OCI-LY3 (cell line): Measurements from ENCODE around the gene ANKRD13D.

ENCODE experiments used
- H2AFZ ChIP-seq: fragments of 200-600, 300-600 bp; shearing (Covaris generic); 2 replicates; pipeline ENCODE4 v1.6.0; 2014; ENCODE audit warnings: antibody characterized with exemption, low read depth, low read length
- H3K27ac ChIP-seq: fragments of 200-600, 300-600 bp; sonication (generic); 2 replicates; pipeline ENCODE4 v1.5.1; 2014; ENCODE audit warnings: mild to moderate bottlenecking, low read length, moderate library complexity, mixed read lengths
- H3K27me3 ChIP-seq: fragments of 200-600, 300-600 bp; sonication (generic); 2 replicates; pipeline ENCODE4 v1.6.1; 2014; ENCODE audit warnings: low read depth, low read length, mixed read lengths
- H3K36me3 ChIP-seq: fragments of 200-600, 300-600 bp; sonication (generic); replicated peaks from 2 replicates; pipeline ENCODE3; 2014; ENCODE audit warnings: low read depth, low read length, mixed read lengths
- H3K4me1 ChIP-seq: fragments of 300-600, 200-600 bp; sonication (generic); 2 replicates; pipeline ENCODE4 v1.6.1; 2014; ENCODE audit warnings: low read length, mixed read lengths
- H3K4me2 ChIP-seq: fragments of 200-600, 300-600 bp; sonication (generic); 2 replicates; pipeline ENCODE4 v1.6.1; 2014; ENCODE audit warnings: low read length, mixed read lengths
- H3K4me3 ChIP-seq: fragments of 300-600, 200-600 bp; sonication (generic); 2 replicates; pipeline ENCODE4 v1.5.1; 2014; ENCODE audit warnings: antibody characterized with exemption, mild to moderate bottlenecking, low read length, moderate library complexity
- H3K79me2 ChIP-seq: fragments of 300-600, 200-600 bp; shearing (Covaris generic); 2 replicates; pipeline ENCODE4 v1.6.1; 2014; ENCODE audit warnings: mild to moderate bottlenecking, low read length, mixed read lengths
- H3K9ac ChIP-seq: fragments of 300-600, 200-600 bp; shearing (Covaris generic); 2 replicates; pipeline ENCODE4 v1.6.0; 2014; ENCODE audit warnings: mild to moderate bottlenecking, low read length, moderate library complexity
- H3K9me3 ChIP-seq: fragments of 200-600, 300-600 bp; shearing (Covaris generic); 2 replicates; pipeline ENCODE4 v1.6.1; 2014; ENCODE audit warnings: low read length, mixed read lengths; ENCODE audit not compliant: insufficient read depth
- H4K20me1 ChIP-seq: fragments of 200-600, 300-600 bp; sonication (generic); 2 replicates; pipeline ENCODE4 v1.6.1; 2016; ENCODE audit warnings: low read length, mixed read lengths; ENCODE audit not compliant: insufficient read depth
- EZH2phosphoT487 ChIP-seq: fragments of 200-600 bp; shearing (Covaris generic); IDR thresholded peaks from 2 replicates; pipeline ENCODE4 v1.6.1; 2018; ENCODE audit warnings: antibody characterized with exemption, mixed run types, low read depth
- TF ChIP-seq, protein P1 (sequence below): fragments of 200-600, 300-600 bp; sonication (generic); IDR thresholded peaks from 2 replicates; pipeline ENCODE4 v1.5.1; 2014; ENCODE audit warnings: antibody characterized with exemption, low read length, low read depth

Gene ANKRD13D

DNA sequence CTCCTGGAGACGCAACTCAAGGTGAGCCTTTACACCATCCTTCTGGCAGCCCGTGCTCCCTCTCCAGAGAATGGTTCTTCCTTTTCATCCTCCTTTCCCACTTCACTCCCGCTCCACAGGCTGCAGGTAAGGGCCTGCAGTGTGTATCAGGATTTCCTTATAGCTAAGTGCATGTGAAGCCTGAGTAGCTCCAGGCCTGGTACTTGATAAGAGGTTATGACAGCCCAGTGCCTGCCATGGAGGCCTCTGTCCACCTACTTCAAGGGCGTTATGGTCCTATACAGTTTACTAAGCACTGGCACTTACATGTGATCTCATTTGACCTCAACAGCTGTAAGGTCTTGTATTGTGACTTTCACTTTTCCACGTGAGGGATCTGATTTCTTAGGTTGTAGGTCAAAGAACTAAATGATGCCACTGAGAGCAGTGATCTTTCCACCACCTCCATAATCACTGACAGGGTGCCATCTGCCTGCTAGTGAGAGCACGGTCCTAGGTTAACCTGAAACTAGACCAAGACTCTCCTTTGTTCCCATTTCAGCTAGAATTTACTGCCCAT is 32.3 kb downstream of the ANKRD13D start:
- H3K9me3 ChIP-seq: no peaks in the 10 kb centered on the region
- no peak overlapping the region for H3K4me2 ChIP-seq
- H4K20me1 ChIP-seq: no peaks in the 10 kb centered on the region
- TF ChIP-seq, protein P1, sequence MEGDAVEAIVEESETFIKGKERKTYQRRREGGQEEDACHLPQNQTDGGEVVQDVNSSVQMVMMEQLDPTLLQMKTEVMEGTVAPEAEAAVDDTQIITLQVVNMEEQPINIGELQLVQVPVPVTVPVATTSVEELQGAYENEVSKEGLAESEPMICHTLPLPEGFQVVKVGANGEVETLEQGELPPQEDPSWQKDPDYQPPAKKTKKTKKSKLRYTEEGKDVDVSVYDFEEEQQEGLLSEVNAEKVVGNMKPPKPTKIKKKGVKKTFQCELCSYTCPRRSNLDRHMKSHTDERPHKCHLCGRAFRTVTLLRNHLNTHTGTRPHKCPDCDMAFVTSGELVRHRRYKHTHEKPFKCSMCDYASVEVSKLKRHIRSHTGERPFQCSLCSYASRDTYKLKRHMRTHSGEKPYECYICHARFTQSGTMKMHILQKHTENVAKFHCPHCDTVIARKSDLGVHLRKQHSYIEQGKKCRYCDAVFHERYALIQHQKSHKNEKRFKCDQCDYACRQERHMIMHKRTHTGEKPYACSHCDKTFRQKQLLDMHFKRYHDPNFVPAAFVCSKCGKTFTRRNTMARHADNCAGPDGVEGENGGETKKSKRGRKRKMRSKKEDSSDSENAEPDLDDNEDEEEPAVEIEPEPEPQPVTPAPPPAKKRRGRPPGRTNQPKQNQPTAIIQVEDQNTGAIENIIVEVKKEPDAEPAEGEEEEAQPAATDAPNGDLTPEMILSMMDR: 0 out of 2 replicates have a peak, but pooled peaks have one; percentile 5
- no peak for TF ChIP-seq EZH2phosphoT487
- H2AFZ ChIP-seq: no peak overlapping the region
- no peak overlapping the region for H3K9ac ChIP-seq
- H3K27me3 ChIP-seq: no peaks in the 10 kb centered on the region
- H3K27ac ChIP-seq: no peak overlapping the region
- H3K36me3 ChIP-seq: no peaks in the 10 kb centered on the region
- no peaks in the 10 kb centered on the region for H3K79me2 ChIP-seq
- H3K4me3 ChIP-seq: no peak overlapping the region
- peaks cover 6% of the 10 kb centered on the region for H3K4me1 ChIP-seq

DNA sequence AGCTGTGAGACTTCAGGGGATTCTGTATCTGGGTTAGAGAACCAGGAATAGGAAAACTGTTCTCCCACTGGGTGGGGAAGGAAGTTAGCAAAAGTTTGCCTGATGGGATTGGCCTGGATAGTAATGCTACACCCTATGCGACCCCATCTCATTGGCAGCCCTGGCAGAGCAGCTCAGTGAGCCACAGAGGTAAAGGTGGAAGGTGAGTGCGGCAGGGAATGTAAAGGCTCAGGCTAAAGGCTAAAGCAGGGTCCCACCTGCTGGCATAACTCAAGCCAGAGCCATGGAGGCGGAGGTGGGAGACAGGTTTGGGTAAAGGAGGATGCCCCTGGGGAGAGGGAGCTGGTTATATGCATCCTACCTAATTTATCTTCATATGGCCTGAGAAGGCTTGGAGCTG is 32.9 kb downstream of the ANKRD13D start:
- Histone ChIP-seq H3K27ac (no peak overlapping the region), H3K4me3 (no peak overlapping the region), H2AFZ (no peak overlapping the region), H3K27me3 (no peaks in the 10 kb centered on the region), H3K4me1 (peaks cover 5% of the 10 kb centered on the region), H3K9me3 (no peaks in the 10 kb centered on the region), H4K20me1 (no peaks in the 10 kb centered on the region), H3K4me2 (no peak overlapping the region), H3K36me3 (no peaks in the 10 kb centered on the region), H3K9ac (no peak overlapping the region), H3K79me2 (no peaks in the 10 kb centered on the region)
- TF ChIP-seq EZH2phosphoT487: no peak
- TF ChIP-seq, protein P1: no peak

DNA sequence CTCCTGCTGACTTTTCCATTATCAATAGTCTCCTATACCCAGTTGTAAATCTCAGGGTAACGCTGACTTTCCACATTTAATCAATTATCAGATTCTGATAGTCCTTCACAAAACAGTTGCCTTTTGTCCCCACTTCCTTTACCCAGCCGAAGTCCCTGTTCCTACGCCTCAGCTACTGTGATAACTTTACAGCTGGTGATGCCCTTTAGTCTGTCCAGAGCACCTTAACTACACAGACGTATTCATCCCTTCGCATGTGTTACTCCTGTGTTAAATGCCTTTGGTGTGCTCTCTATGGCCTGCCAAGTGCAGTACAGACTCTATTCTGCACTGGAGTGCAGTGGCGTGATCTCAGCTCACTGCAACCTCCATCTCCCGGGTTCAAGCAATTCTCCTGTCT is 34.4 kb downstream of the ANKRD13D start:
- Histone ChIP-seq H3K27ac (no peak overlapping the region), H3K9me3 (no peaks in the 10 kb centered on the region), H4K20me1 (no peaks in the 10 kb centered on the region), H3K4me1 (peaks cover 2% of the 10 kb centered on the region), H2AFZ (no peak overlapping the region), H3K36me3 (no peaks in the 10 kb centered on the region), H3K4me2 (no peak overlapping the region), H3K4me3 (no peak overlapping the region), H3K27me3 (no peaks in the 10 kb centered on the region), H3K9ac (no peak overlapping the region), H3K79me2 (no peaks in the 10 kb centered on the region)
- TF ChIP-seq EZH2phosphoT487: no peak
- TF ChIP-seq, protein P1: no peak

DNA sequence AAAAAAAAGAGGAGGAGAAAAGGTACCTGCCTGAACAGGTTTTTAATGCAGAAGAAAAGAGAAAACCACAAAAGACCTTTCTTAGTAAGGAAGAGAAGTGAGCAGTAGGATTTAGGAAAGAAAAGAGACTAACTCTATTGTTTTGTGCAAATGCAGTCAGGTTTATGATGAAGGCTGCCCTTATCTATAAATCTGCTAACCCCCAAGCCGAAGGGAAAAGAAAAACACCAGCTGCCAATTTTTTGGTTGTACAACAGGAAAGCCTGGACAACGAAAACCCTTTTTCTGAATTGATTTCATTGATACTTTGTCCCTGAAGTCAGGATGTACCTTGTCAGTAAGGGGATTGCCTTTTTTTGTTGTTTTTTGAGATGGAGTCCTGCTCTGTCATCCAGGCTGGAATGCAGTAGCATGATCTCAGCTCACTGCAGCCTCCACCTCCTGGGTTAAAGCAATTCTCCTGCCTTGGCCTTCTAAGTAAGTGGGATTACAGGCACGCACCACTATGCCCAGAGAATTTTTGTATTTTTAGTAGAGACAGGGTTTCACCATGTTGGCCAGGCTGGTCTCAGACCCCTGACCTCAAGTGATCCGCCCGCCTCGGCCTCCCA is 43.1 kb downstream of the ANKRD13D start:
- no peaks in the 10 kb centered on the region for H3K79me2 ChIP-seq
- H3K36me3 ChIP-seq: no peaks in the 10 kb centered on the region
- no peaks in the 10 kb centered on the region for H4K20me1 ChIP-seq
- H3K9ac ChIP-seq: no peak overlapping the region
- H3K4me1 ChIP-seq: 0 out of 2 replicates have a peak, but pooled peaks cover 4% of the 10 kb centered on the region
- H3K27ac ChIP-seq: no peak overlapping the region
- no peak overlapping the region for H3K4me2 ChIP-seq
- H2AFZ ChIP-seq: no peak overlapping the region
- TF ChIP-seq EZH2phosphoT487: no peak
- TF ChIP-seq, protein P1: no peak
- H3K27me3 ChIP-seq: no peaks in the 10 kb centered on the region
- no peaks in the 10 kb centered on the region for H3K9me3 ChIP-seq
- no peak overlapping the region for H3K4me3 ChIP-seq
